ENCODE data around the gene KCNH1.

KCNH1 gene

GRCh38 chr1:210942513-210942912 lies 191.4 kb downstream of the KCNH1 start:
- Mint-ChIP-seq H3K4me1 (no peaks in the 10 kb centered on the region), H3K9me3 (no peaks in the 10 kb centered on the region), H3K4me3 (no peak overlapping the region), H3K36me3 (no peaks in the 10 kb centered on the region), H3K27me3 (peaks cover 8% of the 10 kb centered on the region), H3K27ac (no peak overlapping the region)
- DNase-seq (ENCODE audit: low spot score in 2 of 2) (no peak), ATAC-seq (ENCODE audit: low read depth) (no peak)

GRCh38 chr1:210940081-210940617 lies 193.8 kb downstream of the KCNH1 start:
- no peak for ATAC-seq (ENCODE audit: low read depth)
- Mint-ChIP-seq H3K9me3 (no peaks in the 10 kb centered on the region), H3K27ac (no peak overlapping the region), H3K27me3 (no peaks in the 10 kb centered on the region), H3K4me3 (no peak overlapping the region), H3K36me3 (no peaks in the 10 kb centered on the region), H3K4me1 (no peaks in the 10 kb centered on the region)
- no peak for DNase-seq (ENCODE audit: low spot score in 2 of 2)

- Mint-ChIP-seq H3K27me3 (no peaks in the 10 kb centered on the region), H3K9me3 (no peaks in the 10 kb centered on the region), H3K4me3 (no peak overlapping the region), H3K27ac (no peak overlapping the region), H3K36me3 (no peaks in the 10 kb centered on the region), H3K4me1 (no peaks in the 10 kb centered on the region)
- ATAC-seq (ENCODE audit: low read depth) (no peak), DNase-seq (ENCODE audit: low spot score in 2 of 2) (no peak)
Observed at GRCh38 chr1:210938416-210938925, 195.5 kb downstream of the KCNH1 start.

- DNase-seq (ENCODE audit: low spot score in 2 of 2): no peak
- Mint-ChIP-seq H3K27me3 (no peaks in the 10 kb centered on the region), H3K4me1 (no peaks in the 10 kb centered on the region), H3K27ac (no peak overlapping the region), H3K9me3 (no peaks in the 10 kb centered on the region), H3K4me3 (no peak overlapping the region), H3K36me3 (no peaks in the 10 kb centered on the region)
- ATAC-seq (ENCODE audit: low read depth): no peak
Observed at GRCh38 chr1:210937846-210938245, 196.1 kb downstream of the KCNH1 start.

GRCh38 chr1:210935905-210936304 lies 198.0 kb downstream of the KCNH1 start:
- Mint-ChIP-seq H3K4me1 (no peaks in the 10 kb centered on the region), H3K27me3 (no peaks in the 10 kb centered on the region), H3K9me3 (peaks cover 2% of the 10 kb centered on the region), H3K27ac (no peak overlapping the region), H3K4me3 (no peak overlapping the region), H3K36me3 (no peaks in the 10 kb centered on the region)
- ATAC-seq (ENCODE audit: low read depth): no peak
- no peak for DNase-seq (ENCODE audit: low spot score in 2 of 2)

GRCh38 chr1:210932104-210932503 lies 201.8 kb downstream of the KCNH1 start:
- Mint-ChIP-seq H3K27ac (no peak overlapping the region), H3K27me3 (peaks cover 1% of the 10 kb centered on the region), H3K4me1 (no peaks in the 10 kb centered on the region), H3K9me3 (peaks cover 4% of the 10 kb centered on the region), H3K4me3 (no peak overlapping the region), H3K36me3 (no peaks in the 10 kb centered on the region)
- ATAC-seq (ENCODE audit: low read depth) (no peak), DNase-seq (ENCODE audit: low spot score in 2 of 2) (no peak)

- ATAC-seq (ENCODE audit: low read depth) (no peak), DNase-seq (ENCODE audit: low spot score in 2 of 2) (no peak)
- peaks cover 7% of the 10 kb centered on the region for H3K27me3 Mint-ChIP-seq
- no peak overlapping the region for H3K4me3 Mint-ChIP-seq
- H3K36me3 Mint-ChIP-seq: no peaks in the 10 kb centered on the region
- no peaks in the 10 kb centered on the region for H3K4me1 Mint-ChIP-seq
- peaks cover 7% of the 10 kb centered on the region for H3K9me3 Mint-ChIP-seq
- H3K27ac Mint-ChIP-seq: no peak overlapping the region
Observed at GRCh38 chr1:210922666-210923065, 211.3 kb downstream of the KCNH1 start.

GRCh38 chr1:210920716-210921694 lies 212.9 kb downstream of the KCNH1 start:
- ATAC-seq (ENCODE audit: low read depth) (no peak), DNase-seq (ENCODE audit: low spot score in 2 of 2) (no peak)
- H3K4me3 Mint-ChIP-seq: no peak overlapping the region
- H3K27me3 Mint-ChIP-seq: peaks cover 5% of the 10 kb centered on the region
- H3K4me1 Mint-ChIP-seq: no peaks in the 10 kb centered on the region
- no peaks in the 10 kb centered on the region for H3K36me3 Mint-ChIP-seq
- H3K27ac Mint-ChIP-seq: no peak overlapping the region
- peaks cover 4% of the 10 kb centered on the region for H3K9me3 Mint-ChIP-seq

- peaks cover 5% of the 10 kb centered on the region for H3K27me3 Mint-ChIP-seq
- H3K36me3 Mint-ChIP-seq: no peaks in the 10 kb centered on the region
- no peak for ATAC-seq (ENCODE audit: low read depth)
- no peak for DNase-seq (ENCODE audit: low spot score in 2 of 2)
- peaks cover 4% of the 10 kb centered on the region for H3K9me3 Mint-ChIP-seq
- no peaks in the 10 kb centered on the region for H3K4me1 Mint-ChIP-seq
- no peak overlapping the region for H3K4me3 Mint-ChIP-seq
- H3K27ac Mint-ChIP-seq: no peak overlapping the region
Observed at GRCh38 chr1:210920258-210920657, 213.7 kb downstream of the KCNH1 start.

- DNase-seq (ENCODE audit: low spot score in 2 of 2) (no peak), ATAC-seq (ENCODE audit: low read depth) (no peak)
- Mint-ChIP-seq H3K27me3 (peaks cover 9% of the 10 kb centered on the region), H3K4me1 (no peaks in the 10 kb centered on the region), H3K27ac (no peak overlapping the region), H3K36me3 (no peaks in the 10 kb centered on the region), H3K9me3 (no peaks in the 10 kb centered on the region), H3K4me3 (no peak overlapping the region)
Observed at GRCh38 chr1:210918893-210919292, 215.1 kb downstream of the KCNH1 start.

- peaks cover 7% of the 10 kb centered on the region for H3K27me3 Mint-ChIP-seq
- H3K36me3 Mint-ChIP-seq: no peaks in the 10 kb centered on the region
- no peaks in the 10 kb centered on the region for H3K9me3 Mint-ChIP-seq
- ATAC-seq (ENCODE audit: low read depth) (no peak), DNase-seq (ENCODE audit: low spot score in 2 of 2) (no peak)
- H3K27ac Mint-ChIP-seq: no peak overlapping the region
- H3K4me3 Mint-ChIP-seq: no peak overlapping the region
- H3K4me1 Mint-ChIP-seq: peaks cover 2% of the 10 kb centered on the region
Observed at GRCh38 chr1:210917560-210918169, 216.3 kb downstream of the KCNH1 start.

GRCh38 chr1:210916548-210916947 lies 217.4 kb downstream of the KCNH1 start:
- Mint-ChIP-seq H3K36me3 (no peaks in the 10 kb centered on the region), H3K27me3 (peaks cover 11% of the 10 kb centered on the region), H3K4me1 (peaks cover 2% of the 10 kb centered on the region), H3K27ac (no peak overlapping the region), H3K9me3 (no peaks in the 10 kb centered on the region), H3K4me3 (no peak overlapping the region)
- ATAC-seq (ENCODE audit: low read depth) (no peak), DNase-seq (ENCODE audit: low spot score in 2 of 2) (no peak)

GRCh38 chr1:210915890-210916507 lies 217.9 kb downstream of the KCNH1 start:
- DNase-seq (ENCODE audit: low spot score in 2 of 2) (no peak), ATAC-seq (ENCODE audit: low read depth) (no peak)
- no peak overlapping the region for H3K4me3 Mint-ChIP-seq
- H3K4me1 Mint-ChIP-seq: peaks cover 2% of the 10 kb centered on the region
- H3K36me3 Mint-ChIP-seq: no peaks in the 10 kb centered on the region
- H3K27ac Mint-ChIP-seq: no peak overlapping the region
- H3K27me3 Mint-ChIP-seq: peaks cover 12% of the 10 kb centered on the region
- no peaks in the 10 kb centered on the region for H3K9me3 Mint-ChIP-seq

GRCh38 chr1:210912752-210913151 lies 221.2 kb downstream of the KCNH1 start:
- DNase-seq (ENCODE audit: low spot score in 2 of 2) (no peak), ATAC-seq (ENCODE audit: low read depth) (no peak)
- Mint-ChIP-seq H3K4me3 (no peak overlapping the region), H3K9me3 (no peaks in the 10 kb centered on the region), H3K27ac (no peak overlapping the region), H3K36me3 (no peaks in the 10 kb centered on the region), H3K27me3 (peaks cover 15% of the 10 kb centered on the region), H3K4me1 (peaks cover 2% of the 10 kb centered on the region)
